NCI-H226 (cell line): ENCODE measurements around the gene NACC2.

Experiments
- DNase-seq: peaks from one replicate; pipeline ENCODE4 v3.0.0-alpha.2; 2015

NACC2 gene

DNA sequence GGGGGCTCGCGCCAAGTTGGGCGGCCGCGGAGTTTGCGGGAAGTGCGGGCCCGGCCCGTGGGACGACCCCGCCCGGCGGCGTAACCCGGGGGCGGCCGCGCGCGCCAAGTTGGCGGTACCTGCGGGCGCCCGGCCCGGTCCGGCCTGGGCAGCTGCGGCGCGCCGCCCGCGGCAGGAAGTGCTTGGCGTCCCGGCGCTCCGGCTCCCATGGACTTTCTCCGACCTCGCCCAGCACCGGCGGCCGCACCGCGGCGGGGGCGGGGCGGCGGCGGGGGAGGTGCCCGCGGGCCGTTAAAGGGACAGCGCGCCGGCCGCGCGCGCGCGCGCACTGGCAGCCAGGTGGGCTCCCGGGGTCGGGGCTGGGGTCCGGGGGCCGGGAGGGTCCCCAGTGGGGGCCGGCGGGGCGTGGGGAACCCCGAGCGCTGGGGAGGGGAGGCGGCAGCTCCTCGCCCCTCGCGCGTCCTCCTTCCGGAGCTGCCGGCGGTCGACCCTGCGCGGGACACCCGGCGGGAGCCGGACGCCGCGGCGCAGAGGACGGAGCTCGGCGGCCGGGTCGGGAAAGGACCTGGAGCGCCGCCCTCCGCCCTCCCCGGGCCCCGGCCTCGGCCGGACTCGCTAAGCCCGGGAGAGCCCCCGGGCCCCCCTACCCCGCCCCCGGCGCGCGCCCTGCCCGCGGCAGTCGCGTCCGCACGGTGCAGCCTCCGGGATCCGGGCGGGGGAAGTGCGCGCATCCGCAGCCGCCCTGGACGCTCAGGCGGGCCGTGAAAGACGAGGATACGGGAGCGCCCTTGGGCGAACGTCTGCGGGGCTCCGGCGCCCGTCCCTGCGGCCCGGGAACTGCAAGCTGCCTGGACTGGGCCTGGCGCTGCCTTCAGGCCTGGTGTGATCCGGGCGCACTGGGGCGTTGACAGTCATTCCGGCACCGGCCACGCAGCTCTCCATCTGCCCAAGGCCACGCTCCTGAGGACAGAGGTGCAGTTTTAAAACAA, at the start of gene NACC2:
TSS of gene NACC2 (minus strand) at position 220 of the 989 bp plus-strand sequence. CDS start 44,768 bp downstream, outside the sequence.
- DNase-seq = peak; percentile 48

GRCh38 chr9:136144450-136144849, 49.4 kb upstream of the NACC2 start:
- no peak for DNase-seq

- DNase-seq = no peak
These were observed 48.3 kb upstream of the NACC2 start for GRCh38 chr9:136143215-136144001.

DNA sequence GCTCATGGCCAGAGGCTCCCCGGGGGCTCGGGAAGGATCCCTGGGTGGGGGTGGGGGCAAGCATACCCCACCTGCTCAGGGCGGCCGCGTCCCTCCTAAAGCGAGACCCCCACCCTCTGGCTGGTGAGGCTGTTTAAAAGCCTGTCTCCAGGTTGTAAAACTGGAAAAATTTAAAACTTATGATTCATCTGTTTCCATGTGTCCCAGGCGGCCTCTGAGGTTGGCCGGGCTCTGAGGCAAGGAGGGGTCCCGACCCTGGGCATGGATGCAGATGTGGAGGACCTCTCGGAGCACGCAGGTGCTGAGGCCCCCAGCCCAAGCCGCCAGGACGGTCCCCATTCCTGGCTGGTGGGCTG, 47.7 kb upstream of the NACC2 start:
- DNase-seq = no peak

DNA sequence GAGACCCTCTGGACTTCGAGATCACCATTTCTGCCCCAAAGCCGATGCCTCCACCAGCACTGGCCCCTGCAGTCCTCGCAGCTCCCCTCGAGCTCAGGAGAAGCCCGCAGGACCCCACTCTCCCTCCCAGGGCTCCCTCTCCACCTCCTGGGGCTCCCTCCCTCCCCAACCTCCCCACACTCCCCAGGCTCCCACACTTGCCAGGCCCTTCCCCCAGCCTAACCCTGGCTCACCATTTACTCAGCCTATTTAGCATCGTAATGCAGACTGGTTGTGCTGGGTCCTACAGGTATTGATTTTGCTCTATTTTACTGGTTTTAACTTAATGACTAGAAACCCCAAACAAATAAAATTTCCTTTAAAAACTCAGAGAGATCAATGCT, 47.3 kb upstream of the NACC2 start:
- no peak for DNase-seq

DNA sequence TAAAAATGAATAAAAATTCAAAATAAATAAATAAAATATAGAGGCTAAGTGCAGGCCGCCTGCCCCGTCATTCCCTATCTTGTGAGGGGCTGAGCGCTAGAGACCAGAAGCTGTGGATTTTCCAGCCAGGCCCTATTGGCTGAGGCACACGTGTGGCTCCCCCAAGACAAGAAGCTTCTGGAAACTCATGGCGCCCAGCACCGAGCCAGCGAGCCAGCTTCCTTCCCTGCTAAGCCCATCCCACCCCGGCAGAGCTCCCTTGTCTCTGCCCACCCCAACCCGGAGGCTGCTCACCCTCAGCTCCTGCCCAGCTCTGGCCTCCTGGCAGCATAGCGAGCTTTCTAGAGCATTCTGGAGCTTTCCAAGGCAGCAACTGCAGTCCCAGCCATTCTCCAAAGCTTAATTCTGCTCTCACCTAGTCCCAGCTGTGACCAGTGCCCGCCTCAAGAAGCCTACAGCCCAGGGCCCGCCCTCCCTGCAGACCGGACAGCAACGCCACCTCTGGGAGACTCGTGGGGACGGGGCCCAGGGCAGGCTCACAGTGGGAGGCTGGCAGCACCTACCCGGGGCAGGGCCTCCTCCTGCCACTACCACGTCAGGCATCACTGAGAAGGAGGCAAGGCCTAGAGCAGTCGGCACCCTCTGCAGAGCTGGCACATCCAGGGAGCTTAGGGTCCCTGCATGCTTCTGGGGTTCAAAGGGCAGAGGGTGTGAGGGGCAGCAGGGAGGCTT, 46.8 kb upstream of the NACC2 start:
- no peak for DNase-seq

DNA sequence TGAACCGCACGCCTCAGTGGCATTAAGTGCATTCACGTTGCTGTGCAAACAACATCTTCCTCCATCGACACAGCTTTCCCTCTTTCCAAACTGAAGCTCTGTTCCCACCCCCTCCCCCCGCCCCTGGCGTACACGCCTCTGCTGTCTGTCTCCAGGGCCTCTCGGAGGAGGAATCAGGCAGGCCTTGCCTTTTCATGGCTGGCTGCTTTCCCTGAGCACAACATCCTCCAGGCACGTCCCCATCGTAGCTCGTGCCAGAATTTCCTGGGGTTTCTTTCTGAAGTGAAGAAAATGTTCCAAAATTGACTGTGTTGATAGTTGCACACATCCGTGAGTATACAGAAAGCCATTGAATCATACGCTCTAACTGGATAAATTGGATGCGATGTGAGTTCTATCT, 45.9 kb upstream of the NACC2 start:
- DNase-seq = no peak

DNA sequence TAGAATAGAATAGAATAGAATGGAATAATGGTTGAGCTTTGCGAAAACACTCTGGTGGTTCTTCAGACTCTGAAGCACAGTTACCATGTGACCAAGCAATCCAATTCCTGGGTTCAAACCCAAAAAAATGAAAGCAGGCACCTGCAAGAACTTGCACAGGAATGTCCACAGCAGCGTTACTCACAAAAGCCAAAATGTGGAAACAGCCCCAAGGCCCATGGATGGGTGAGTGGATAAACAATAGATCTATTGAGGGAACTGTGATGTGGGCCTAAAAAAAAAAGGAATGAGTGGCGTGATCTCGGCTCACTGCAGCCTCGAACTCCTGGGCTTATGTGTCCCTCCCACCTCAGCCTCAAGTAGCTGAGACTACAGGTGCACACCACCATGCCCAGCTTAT, 45.0 kb upstream of the NACC2 start:
- no peak for DNase-seq

DNA sequence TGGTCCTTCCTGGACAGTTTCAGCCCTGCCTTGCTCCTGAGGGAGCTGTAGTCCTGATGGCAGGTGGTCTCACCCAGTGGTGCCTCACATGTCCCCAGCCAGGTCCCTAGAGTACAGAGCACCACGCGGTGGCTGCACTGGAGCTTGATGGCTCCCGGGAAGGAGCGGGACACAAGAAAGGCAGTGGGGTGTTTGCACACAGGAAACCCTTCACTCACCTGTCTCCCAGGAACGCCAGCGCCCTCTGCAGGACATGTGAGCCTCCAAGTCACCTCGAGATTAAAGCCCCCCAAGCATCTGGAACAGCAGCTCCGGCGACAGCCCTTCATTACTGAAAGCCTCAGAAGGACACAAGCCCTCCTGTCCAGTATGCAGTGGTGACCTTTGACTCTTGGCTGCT, 43.5 kb upstream of the NACC2 start:
- no peak for DNase-seq

GRCh38 chr9:136137321-136138265, 42.5 kb upstream of the NACC2 start:
- DNase-seq = no peak

DNA sequence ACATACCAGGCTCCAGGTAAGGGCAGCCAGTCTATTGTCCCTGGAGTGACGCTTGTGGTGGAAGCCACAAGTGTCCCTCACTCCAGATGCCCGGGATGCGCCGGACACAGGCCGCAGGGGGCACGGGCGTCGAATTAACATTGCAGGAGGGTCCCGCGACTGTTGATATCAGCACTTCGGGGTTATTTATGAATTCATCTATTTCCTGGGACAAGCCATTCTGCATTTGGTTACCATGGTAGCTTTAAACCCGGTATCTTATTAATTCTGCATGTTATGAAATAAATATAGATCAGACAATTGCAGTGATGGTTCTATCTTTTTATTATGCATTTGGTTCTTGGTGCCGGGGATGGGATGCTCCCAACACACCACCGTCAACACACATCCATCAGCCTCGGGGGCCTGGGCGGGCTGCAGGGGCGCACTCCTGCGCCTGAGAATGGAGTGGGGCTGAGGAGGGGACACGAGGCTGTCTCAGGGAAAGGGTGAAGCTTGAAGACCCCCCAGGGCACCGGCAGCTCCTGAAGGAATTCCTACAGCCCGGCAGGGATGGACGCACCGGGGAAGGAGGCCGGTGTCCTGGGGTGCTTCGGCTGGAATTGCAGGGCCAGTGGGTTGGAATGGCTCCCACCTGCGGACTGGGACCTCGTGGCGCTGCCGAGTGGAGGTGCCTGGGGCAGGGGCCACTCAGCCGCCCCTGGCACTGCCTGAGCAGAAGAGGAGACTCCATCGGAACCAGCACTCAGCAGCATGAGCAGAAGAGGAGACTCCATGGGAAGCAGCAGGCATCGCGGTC, 41.2 kb upstream of the NACC2 start:
- DNase-seq = no peak

- DNase-seq = no peak
These were observed 40.4 kb upstream of the NACC2 start for GRCh38 chr9:136135326-136136126.

DNA sequence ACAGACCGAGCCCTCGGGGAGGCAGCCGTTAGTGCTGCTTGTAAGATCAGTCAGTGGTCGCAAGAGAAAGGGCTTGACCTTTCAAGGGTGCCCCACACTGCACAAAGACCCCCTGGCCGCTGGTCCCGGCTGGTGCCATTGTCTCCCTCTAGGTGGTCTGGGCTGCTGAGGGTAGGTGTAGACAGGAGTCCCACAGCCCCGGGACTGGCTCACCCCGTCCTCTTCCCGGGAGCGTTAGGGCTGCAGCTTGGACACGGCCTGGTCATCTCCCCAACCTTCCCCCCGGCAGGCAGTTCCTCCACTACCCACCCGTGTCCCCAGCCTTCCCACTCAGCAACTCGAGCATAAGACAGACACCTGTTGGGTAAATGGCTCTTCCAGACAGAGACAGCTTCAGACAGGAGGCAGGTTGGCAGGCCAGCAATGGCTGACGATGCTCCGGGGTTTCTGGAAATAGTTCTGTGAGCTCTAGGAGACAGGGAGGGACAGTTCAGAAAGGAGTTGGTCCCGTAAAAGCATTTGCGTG, 38.9 kb upstream of the NACC2 start:
- DNase-seq = no peak

- no peak for DNase-seq
These were observed 38.3 kb upstream of the NACC2 start for GRCh38 chr9:136133191-136133958.

DNA sequence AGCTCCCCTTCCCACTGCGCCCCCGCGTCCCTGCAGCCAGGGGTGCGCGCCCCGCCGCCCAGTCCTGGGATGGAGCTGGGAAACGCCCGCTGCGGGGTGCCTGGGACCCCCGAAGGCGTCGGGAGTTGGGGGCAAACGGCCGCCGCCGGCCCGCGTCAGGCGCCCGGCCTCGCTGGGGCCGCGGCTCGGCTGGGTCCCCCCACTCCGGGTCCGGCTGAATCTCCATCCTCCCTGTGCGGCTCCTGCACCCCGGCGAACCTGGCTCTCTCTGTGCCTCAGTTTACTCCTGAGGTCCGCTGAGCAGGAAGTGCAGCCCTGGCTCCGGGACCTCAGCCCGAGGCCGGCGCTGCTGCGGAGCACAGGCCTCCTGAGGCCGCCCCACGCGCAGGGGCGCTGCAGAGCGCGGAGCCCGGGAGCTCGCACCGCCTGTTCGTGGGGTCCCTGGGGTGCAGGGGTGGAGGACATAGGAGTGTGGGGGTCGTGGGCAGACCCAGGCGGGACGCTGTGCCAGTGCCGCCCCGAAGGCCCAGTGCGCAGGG, 37.5 kb upstream of the NACC2 start:
- no peak for DNase-seq

GRCh38 chr9:136131629-136132511, 36.8 kb upstream of the NACC2 start:
- DNase-seq = no peak

DNA sequence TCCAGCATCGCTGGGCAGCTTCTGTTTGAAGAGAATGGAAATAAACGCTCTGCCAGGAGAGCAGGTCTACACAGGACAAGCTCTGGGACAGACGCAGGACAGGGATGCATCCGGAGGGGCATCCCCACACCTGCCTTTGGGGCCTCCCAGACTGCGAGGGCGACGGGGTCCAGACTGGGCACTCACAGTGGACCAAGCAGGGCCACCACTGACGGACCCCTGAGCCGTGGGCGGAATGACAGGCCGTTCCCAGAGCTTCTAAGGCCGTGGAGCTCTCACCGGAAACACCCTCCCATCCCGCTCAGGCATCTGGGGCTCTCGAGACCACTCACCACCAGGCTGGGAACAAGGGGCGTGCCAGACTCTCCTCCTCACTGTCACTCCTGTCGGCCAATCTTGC, 34.1 kb upstream of the NACC2 start:
- no peak for DNase-seq

- DNase-seq = no peak
These were observed 33.3 kb upstream of the NACC2 start for GRCh38 chr9:136128436-136128835.
